Fibroblast of lung (primary cell): ENCODE results near the gene HSPA4. TPM values are rescaled to one million over a fixed set of nuclear protein-coding genes. Genes with fewer than 3 reads are reported as not detected.
"Not testable (repeated sequence)": the region's sequence is repeated elsewhere in the genome, so short reads cannot be mapped to it uniquely, and the experiment has no call there.

Source experiments
- DNase-seq, 2 donors: peaks; one replicate each; pipeline versions ENCODE4 v3.0.0 to v3.0.0-alpha.2; 2010; ENCODE audit warnings: low read depth in 2 of 2
- H2AFZ ChIP-seq: 2 replicates; pipeline ENCODE4 v1.5.1; 2012; ENCODE audit warnings: low read length, control low read depth, inconsistent platforms
- H3K27ac ChIP-seq: 2 replicates; pipeline ENCODE4 v1.5.1; 2011; ENCODE audit warnings: low read length, control low read depth; ENCODE audit not compliant: insufficient read depth
- H3K27me3 ChIP-seq: 2 replicates; pipeline ENCODE4 v1.5.1; 2011; ENCODE audit warnings: mild to moderate bottlenecking, low read length; ENCODE audit not compliant: control insufficient read depth, insufficient read depth
- H3K36me3 ChIP-seq: 2 replicates; pipeline ENCODE4 v1.5.1; 2011; ENCODE audit warnings: low read length; ENCODE audit not compliant: control insufficient read depth, insufficient read depth
- H3K4me1 ChIP-seq: 2 replicates; pipeline ENCODE4 v1.5.1; 2011; ENCODE audit warnings: low read length; ENCODE audit not compliant: control insufficient read depth, insufficient read depth; ENCODE audit errors: extremely low read depth
- H3K4me2 ChIP-seq: 2 replicates; pipeline ENCODE4 v1.5.1; 2011; ENCODE audit warnings: low read length, control low read depth; ENCODE audit not compliant: insufficient read depth; ENCODE audit errors: extremely low read depth
- H3K4me3 ChIP-seq, 4 experiments: fragments of 200-600 bp in 1 of 4; sonication (generic) in 1 of 4; replicated peaks in 1 of 4; 2 replicates each; pipeline ENCODE4 v1.5.1; 2011 to 2016; ENCODE audit warnings: low read length in 4 of 4, low read depth in 3 of 4, mild to moderate bottlenecking in 3 of 4, control low read depth in 2 of 4, inconsistent platforms in 1 of 4, mixed read lengths in 1 of 4; ENCODE audit not compliant: insufficient read depth in 1 of 4; ENCODE audit errors: control extremely low read depth in 1 of 4
- H3K79me2 ChIP-seq: 2 replicates; pipeline ENCODE4 v1.5.1; 2012; ENCODE audit warnings: mild to moderate bottlenecking, low read length, inconsistent platforms; ENCODE audit not compliant: control insufficient read depth, insufficient read depth
- H3K9ac ChIP-seq: 2 replicates; pipeline ENCODE4 v1.5.1; 2011; ENCODE audit warnings: mild to moderate bottlenecking, low read length, control low read depth; ENCODE audit not compliant: insufficient read depth
- H3K9me3 ChIP-seq: 2 replicates; pipeline ENCODE4 v1.5.1; 2012; ENCODE audit warnings: low read depth, low read length; ENCODE audit not compliant: control insufficient read depth, insufficient read depth
- H4K20me1 ChIP-seq: 2 replicates; pipeline ENCODE4 v1.5.1; 2011; ENCODE audit warnings: low read length; ENCODE audit not compliant: control insufficient read depth, insufficient read depth; ENCODE audit errors: extremely low read depth
- EZH2 ChIP-seq: IDR thresholded peaks from 2 replicates; pipeline ENCODE4 v1.5.1; 2012; ENCODE audit warnings: low read length, control low read depth, mild to moderate bottlenecking; ENCODE audit errors: missing control alignments
- polyA plus RNA-seq, 2 donors: library from polyadenylated mRNA; depleted of rRNA in 1 of 2; stranded (reverse) in 1 of 2; unstranded in 1 of 2; fragments of >200 nt; gene quantifications; 2 replicates each; pipeline ENCODE4 v1.2.1, GENCODE V29; 2011 to 2012; ENCODE audit warnings: missing spikeins in 1 of 2
- total RNA-seq: library from RNA; depleted of rRNA; stranded (reverse); fragments of >200 nt; gene quantifications from 2 replicates; pipeline ENCODE4 v1.2.1, GENCODE V29; 2014
- TF ChIP-seq, protein P1 (sequence below), 2 donors: IDR thresholded peaks in 1 of 2; conservative IDR thresholded peaks in 1 of 2; 1 replicate in 1 of 2; 2 replicates in 1 of 2; pipeline ENCODE4 v1.5.1; 2011 to 2012; ENCODE audit warnings: low read length in 2 of 2, control low read depth in 1 of 2, inconsistent platforms in 1 of 2, low read depth in 1 of 2, mild to moderate bottlenecking in 1 of 2

The HSPA4 gene
- total and polyA plus RNA-seq, 2 donors (not counting 1 experiment from before 2014, with no cell fraction given) = 89.1 to 108 TPM

DNA sequence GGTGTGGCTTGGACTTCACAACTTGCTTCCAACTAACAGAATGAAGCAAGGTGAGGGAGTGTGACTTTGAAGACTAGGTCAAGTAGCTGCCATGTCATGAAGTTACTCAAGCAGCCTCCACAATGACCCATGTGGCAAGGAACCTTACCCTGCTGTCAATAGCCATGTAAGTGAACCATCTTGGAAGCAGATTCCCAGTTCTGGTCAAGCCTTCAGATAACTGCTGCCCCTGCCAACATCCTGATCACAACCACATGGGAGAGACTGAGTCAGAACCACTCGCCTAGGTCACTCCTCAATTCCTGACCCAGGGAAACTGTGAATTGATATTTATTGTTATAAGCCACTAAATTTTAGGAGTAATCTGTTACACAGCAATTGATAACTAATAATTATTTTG is 36.3 kb upstream of the HSPA4 start:
- no peaks in the 10 kb centered on the region for H4K20me1 ChIP-seq
- H3K27me3 ChIP-seq = no peaks in the 10 kb centered on the region
- peaks cover 4% of the 10 kb centered on the region for H3K79me2 ChIP-seq
- H3K9me3 ChIP-seq = no peaks in the 10 kb centered on the region
- peaks cover 2% of the 10 kb centered on the region for H3K36me3 ChIP-seq
- H3K4me2 ChIP-seq = no peak overlapping the region
- H2AFZ ChIP-seq = no peak overlapping the region
- DNase-seq = no peak
- no peaks in the 10 kb centered on the region for H3K4me1 ChIP-seq
- no peak overlapping the region for H3K4me3 ChIP-seq
- no peak overlapping the region for H3K9ac ChIP-seq
- no peak overlapping the region for H3K27ac ChIP-seq
- no peak for TF ChIP-seq EZH2
- TF ChIP-seq, protein P1, sequence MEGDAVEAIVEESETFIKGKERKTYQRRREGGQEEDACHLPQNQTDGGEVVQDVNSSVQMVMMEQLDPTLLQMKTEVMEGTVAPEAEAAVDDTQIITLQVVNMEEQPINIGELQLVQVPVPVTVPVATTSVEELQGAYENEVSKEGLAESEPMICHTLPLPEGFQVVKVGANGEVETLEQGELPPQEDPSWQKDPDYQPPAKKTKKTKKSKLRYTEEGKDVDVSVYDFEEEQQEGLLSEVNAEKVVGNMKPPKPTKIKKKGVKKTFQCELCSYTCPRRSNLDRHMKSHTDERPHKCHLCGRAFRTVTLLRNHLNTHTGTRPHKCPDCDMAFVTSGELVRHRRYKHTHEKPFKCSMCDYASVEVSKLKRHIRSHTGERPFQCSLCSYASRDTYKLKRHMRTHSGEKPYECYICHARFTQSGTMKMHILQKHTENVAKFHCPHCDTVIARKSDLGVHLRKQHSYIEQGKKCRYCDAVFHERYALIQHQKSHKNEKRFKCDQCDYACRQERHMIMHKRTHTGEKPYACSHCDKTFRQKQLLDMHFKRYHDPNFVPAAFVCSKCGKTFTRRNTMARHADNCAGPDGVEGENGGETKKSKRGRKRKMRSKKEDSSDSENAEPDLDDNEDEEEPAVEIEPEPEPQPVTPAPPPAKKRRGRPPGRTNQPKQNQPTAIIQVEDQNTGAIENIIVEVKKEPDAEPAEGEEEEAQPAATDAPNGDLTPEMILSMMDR (conservative IDR thresholded peaks at IDR 0.05 in 1 of 2, IDR thresholded peaks at IDR 0.05 in 1 of 2; ENCODE audit: low read depth in 1 of 2, low read length in 2 of 2) = no peak

DNA sequence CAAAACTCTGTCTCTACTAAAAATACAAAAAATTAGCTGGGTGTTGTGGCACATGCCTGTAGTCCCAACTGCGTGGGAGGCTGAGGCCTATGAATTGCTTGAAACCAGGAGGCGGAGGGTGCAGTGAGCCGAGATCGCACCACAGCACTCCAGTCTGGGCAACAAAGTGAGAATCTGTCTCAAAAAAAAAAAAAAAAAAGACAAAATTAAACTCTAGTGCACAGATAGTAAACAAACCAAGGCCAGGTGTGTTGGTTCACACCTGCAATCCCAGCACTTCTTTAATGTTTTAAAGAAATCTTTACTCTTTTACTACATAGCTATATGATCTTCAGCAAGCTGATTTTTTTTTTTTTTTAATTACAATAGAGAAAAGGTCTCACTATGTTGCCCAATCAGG is 33.8 kb upstream of the HSPA4 start:
- Histone ChIP-seq H2AFZ (no peak overlapping the region), H3K4me3 (no peak overlapping the region), H3K4me2 (no peak overlapping the region), H3K9ac (no peak overlapping the region), H3K27ac (no peak overlapping the region), H3K27me3 (no peaks in the 10 kb centered on the region), H3K36me3 (peaks cover 2% of the 10 kb centered on the region), H3K79me2 (peaks cover 15% of the 10 kb centered on the region), H3K9me3 (no peaks in the 10 kb centered on the region), H3K4me1 (no peaks in the 10 kb centered on the region), H4K20me1 (no peaks in the 10 kb centered on the region)
- no peak for TF ChIP-seq EZH2
- TF ChIP-seq, protein P1 (conservative IDR thresholded peaks at IDR 0.05 in 1 of 2, IDR thresholded peaks at IDR 0.05 in 1 of 2; ENCODE audit: low read depth in 1 of 2, low read length in 2 of 2) = no peak
- DNase-seq = no peak

DNA sequence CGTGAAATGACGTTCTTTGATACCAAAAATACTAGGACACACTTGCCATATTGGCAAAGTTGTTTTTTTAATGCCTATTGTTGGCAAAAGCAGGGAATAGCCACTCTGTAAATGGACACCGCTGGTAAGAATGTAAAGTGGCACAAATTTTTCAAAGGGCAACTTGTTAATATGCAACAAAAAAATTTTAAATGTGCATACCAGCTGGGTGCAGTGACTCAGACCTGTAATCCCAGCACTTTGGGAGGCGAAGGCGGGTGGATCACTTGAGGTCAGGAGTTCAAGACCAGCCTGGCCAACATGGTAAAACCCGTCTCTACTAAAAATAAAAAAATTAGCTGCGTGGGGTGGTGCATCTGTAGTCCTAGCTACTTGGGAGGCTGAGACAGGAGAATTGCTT is 32.3 kb upstream of the HSPA4 start:
- peaks cover 24% of the 10 kb centered on the region for H3K79me2 ChIP-seq
- not testable (repeated sequence) for H3K36me3 ChIP-seq, H3K4me3 ChIP-seq

More for the DNA sequence above, 32.3 kb upstream of the HSPA4 start:
- H3K4me1 ChIP-seq, H3K27ac ChIP-seq, H3K27me3 ChIP-seq, H2AFZ ChIP-seq, DNase-seq, H3K4me2 ChIP-seq, H3K9ac ChIP-seq, H4K20me1 ChIP-seq, H3K9me3 ChIP-seq: not testable (repeated sequence)
